Measurements from ENCODE around the gene ANTKMT.

ANTKMT gene

GRCh38 chr16:728131-728889 is 7.4 kb downstream of the ANTKMT start:
- DNase-seq (ENCODE audit: low spot score), result peak; percentile 89
- in situ Hi-C loops (cut with MboI; ENCODE audit: low pct_unique_long_range_greater_than_20kb, low sequenced_read_pairs, unreplicated experiment), result no loop called here
- TF ChIP-seq CTCF (IDR thresholded peaks at IDR 0.05; ENCODE audit: extremely low read depth, insufficient read depth, missing control alignments), result no peak

DNA sequence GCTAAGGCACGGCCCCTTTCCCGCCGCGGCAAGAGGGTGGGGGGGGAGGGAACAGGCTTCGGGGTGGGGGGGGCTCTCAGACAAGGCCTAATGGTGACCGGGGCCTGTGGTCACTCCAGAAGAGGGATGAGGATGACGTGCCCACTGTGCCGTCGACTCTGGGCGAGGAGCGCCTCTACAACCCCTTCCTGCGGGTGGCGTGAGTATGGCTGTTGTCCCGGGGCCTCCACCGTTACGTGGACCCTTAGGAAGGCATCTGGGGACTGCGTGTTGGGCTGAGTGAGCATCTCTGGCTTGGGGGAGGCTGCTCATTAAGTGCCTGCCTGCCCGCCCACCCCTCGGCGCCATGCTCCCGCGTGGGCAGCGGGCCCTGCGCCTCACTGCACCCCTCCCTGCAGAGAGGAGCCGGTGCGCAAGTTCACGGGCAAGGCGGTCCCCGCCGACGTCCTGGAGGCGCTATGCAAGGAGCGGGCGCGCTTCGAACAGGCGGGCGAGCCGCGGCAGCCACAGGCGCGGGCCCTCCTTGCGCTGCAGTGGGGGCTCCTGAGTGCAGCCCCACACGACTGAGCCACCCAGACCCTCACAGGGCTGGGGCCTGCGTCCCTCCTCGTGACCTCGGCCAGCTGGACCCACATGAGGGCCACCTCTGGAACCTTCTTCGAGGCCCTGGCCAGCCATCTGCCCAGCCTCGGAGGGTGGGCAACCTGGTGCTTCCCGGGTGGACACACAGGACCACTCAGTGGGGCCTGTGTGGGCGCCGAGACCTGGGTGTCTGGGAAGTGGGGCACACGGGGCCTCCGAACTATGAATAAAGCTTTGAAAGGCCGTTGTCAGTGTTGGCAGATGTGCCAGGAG is 8.2 kb downstream of the ANTKMT start:
- no peak for TF ChIP-seq CTCF (IDR thresholded peaks at IDR 0.05; ENCODE audit: extremely low read depth, insufficient read depth, missing control alignments)
- no peak for DNase-seq (ENCODE audit: low spot score)
- in situ Hi-C loops (cut with MboI; ENCODE audit: low pct_unique_long_range_greater_than_20kb, low sequenced_read_pairs, unreplicated experiment), result no loop called here

GRCh38 chr16:729768-730665 is 9.1 kb downstream of the ANTKMT start:
- in situ Hi-C loops (cut with MboI; ENCODE audit: low pct_unique_long_range_greater_than_20kb, low sequenced_read_pairs, unreplicated experiment), result no loop called here
- TF ChIP-seq CTCF (IDR thresholded peaks at IDR 0.05; ENCODE audit: extremely low read depth, insufficient read depth, missing control alignments), result no peak

GRCh38 chr16:730666-731509 is 9.9 kb downstream of the ANTKMT start:
- in situ Hi-C loops (cut with MboI; ENCODE audit: low pct_unique_long_range_greater_than_20kb, low sequenced_read_pairs, unreplicated experiment), result no loop called here
- no peak for TF ChIP-seq CTCF (IDR thresholded peaks at IDR 0.05; ENCODE audit: extremely low read depth, insufficient read depth, missing control alignments)

More at GRCh38 chr16:729768-730665, 9.1 kb downstream of the ANTKMT start:
- DNase-seq (ENCODE audit: low spot score), result no peak

DNA sequence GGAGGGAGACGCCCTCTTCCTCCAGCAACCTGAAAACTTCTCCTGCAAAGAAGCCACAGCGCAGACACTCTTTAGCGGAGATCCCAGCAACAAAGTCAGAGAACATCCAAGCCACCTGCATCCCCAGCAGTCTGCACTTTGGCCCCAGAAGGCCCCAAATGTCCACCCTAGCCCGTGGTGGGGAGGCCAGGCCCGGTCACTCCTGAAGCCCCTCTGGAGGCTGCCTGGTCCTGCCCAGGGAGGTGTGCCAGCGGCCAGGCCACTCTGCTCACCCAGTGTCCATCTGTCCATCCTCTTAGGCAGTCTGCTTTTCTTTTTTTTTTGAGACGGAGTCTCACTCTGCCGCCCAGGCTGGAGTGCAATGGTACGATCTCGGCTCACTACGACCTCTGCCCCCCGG is 11.4 kb downstream of the ANTKMT start:
- in situ Hi-C loops (cut with MboI; ENCODE audit: low pct_unique_long_range_greater_than_20kb, low sequenced_read_pairs, unreplicated experiment), result no loop called here
- no peak for TF ChIP-seq CTCF (IDR thresholded peaks at IDR 0.05; ENCODE audit: extremely low read depth, insufficient read depth, missing control alignments)
- DNase-seq (ENCODE audit: low spot score), result no peak

More at GRCh38 chr16:730666-731509, 9.9 kb downstream of the ANTKMT start:
- DNase-seq (ENCODE audit: low spot score), result no peak
